Measurements from ENCODE around the gene MRPS2.
"Not testable (repeated sequence)": the region's sequence is repeated elsewhere in the genome, so short reads cannot be mapped to it uniquely, and the experiment has no call there.

MRPS2 gene

GRCh38 chr9:135514342-135515082, 14.0 kb downstream of the MRPS2 start:
- in situ Hi-C loops (cut with MboI; ENCODE audit: low sequenced_read_pairs) = no loop called here

GRCh38 chr9:135515083-135515951, 14.8 kb downstream of the MRPS2 start:
- in situ Hi-C loops (cut with MboI; ENCODE audit: low sequenced_read_pairs) = no loop called here

GRCh38 chr9:135516132-135516860, 15.8 kb downstream of the MRPS2 start:
- in situ Hi-C loops (cut with MboI; ENCODE audit: low sequenced_read_pairs) = no loop called here

- in situ Hi-C loops (cut with MboI; ENCODE audit: low sequenced_read_pairs) = no loop called here
Observed at GRCh38 chr9:135517407-135517822, 16.9 kb downstream of the MRPS2 start.

- in situ Hi-C loops (cut with MboI; ENCODE audit: low sequenced_read_pairs) = no loop called here
Observed at GRCh38 chr9:135519179-135519971, 18.9 kb downstream of the MRPS2 start.

GRCh38 chr9:135520916-135521607, 20.6 kb downstream of the MRPS2 start, which contains the start of gene LCN1:
Gene LCN1, plus strand, starts transcription at chr9:135521440. Its CDS starts 58 bp downstream, at chr9:135521498.
- in situ Hi-C loops (cut with MboI; ENCODE audit: low sequenced_read_pairs) = no loop called here

GRCh38 chr9:135521608-135522095, 21.2 kb downstream of the MRPS2 start:
- in situ Hi-C loops (cut with MboI; ENCODE audit: low sequenced_read_pairs) = no loop called here

GRCh38 chr9:135522137-135522877, 21.8 kb downstream of the MRPS2 start:
- in situ Hi-C loops (cut with MboI; ENCODE audit: low sequenced_read_pairs) = no loop called here

GRCh38 chr9:135522931-135523330, 22.4 kb downstream of the MRPS2 start:
- in situ Hi-C loops (cut with MboI; ENCODE audit: low sequenced_read_pairs) = no loop called here

- in situ Hi-C loops (cut with MboI; ENCODE audit: low sequenced_read_pairs) = no loop called here
Observed at GRCh38 chr9:135523521-135524129, 23.1 kb downstream of the MRPS2 start.

GRCh38 chr9:135524130-135524861, 23.8 kb downstream of the MRPS2 start:
- in situ Hi-C loops (cut with MboI; ENCODE audit: low sequenced_read_pairs) = no loop called here

- in situ Hi-C loops (cut with MboI; ENCODE audit: low sequenced_read_pairs) = no loop called here
Observed at GRCh38 chr9:135525241-135526088, 25.0 kb downstream of the MRPS2 start.

GRCh38 chr9:135526089-135526729, 25.7 kb downstream of the MRPS2 start:
- in situ Hi-C loops (cut with MboI; ENCODE audit: low sequenced_read_pairs) = no loop called here

- in situ Hi-C loops (cut with MboI; ENCODE audit: low sequenced_read_pairs) = no loop called here
Observed at GRCh38 chr9:135526730-135527571, 26.5 kb downstream of the MRPS2 start.

- in situ Hi-C loops (cut with MboI; ENCODE audit: low sequenced_read_pairs) = not testable (repeated sequence)
Observed at GRCh38 chr9:135528842-135529435, 28.5 kb downstream of the MRPS2 start.
